Neural progenitor cell (in vitro differentiated cells): ENCODE data around the gene OR2A5. TPM values are rescaled to one million over a fixed set of nuclear protein-coding genes. Genes with fewer than 3 reads are reported as not detected.
A peak's percentile ranks its signal among the peaks of the same experiment; 100 is the strongest.

Experiments used
- DNase-seq: peaks from one replicate; pipeline ENCODE4 v3.0.0-alpha.2; 2016; ENCODE audit warnings: low spot score
- H2AFZ ChIP-seq: fragments of 200-600 bp; sonication (generic); replicated peaks from 2 replicates; pipeline ENCODE4 v1.6.1; 2016; ENCODE audit warnings: antibody characterized with exemption
- H3F3A ChIP-seq: fragments of 200-600 bp; sonication (generic); 2 replicates; pipeline ENCODE4 v1.6.1; 2016; ENCODE audit warnings: antibody characterized with exemption, low read depth
- H3K27ac ChIP-seq: fragments of 200-600 bp; sonication (generic); 2 replicates; pipeline ENCODE4 v1.5.1; 2016; ENCODE audit warnings: mild to moderate bottlenecking
- H3K27me3 ChIP-seq: fragments of 200-600 bp; sonication (generic); 2 replicates; pipeline ENCODE4 v1.6.1; 2016; ENCODE audit warnings: mild to moderate bottlenecking, moderate library complexity
- H3K36me3 ChIP-seq: fragments of 200-600 bp; sonication (generic); 2 replicates; pipeline ENCODE4 v1.5.1; 2016
- H3K4me1 ChIP-seq: fragments of 200-600 bp; sonication (generic); 2 replicates; pipeline ENCODE4 v1.6.1; 2016; ENCODE audit warnings: mixed run types
- H3K4me2 ChIP-seq: fragments of 200-600 bp; sonication (generic); 2 replicates; pipeline ENCODE4 v1.6.1; 2016
- H3K4me3 ChIP-seq: fragments of 200-600 bp; sonication (generic); 2 replicates; pipeline ENCODE4 v1.5.1; 2016
- H3K79me2 ChIP-seq: fragments of 200-600 bp; sonication (generic); 2 replicates; pipeline ENCODE4 v1.6.1; 2016; ENCODE audit warnings: low read depth
- H3K9ac ChIP-seq: fragments of 200-600 bp; sonication (generic); 2 replicates; pipeline ENCODE4 v1.6.1; 2016
- H3K9me3 ChIP-seq: fragments of 200-600 bp; sonication (generic); 2 replicates; pipeline ENCODE4 v1.5.1; 2016; ENCODE audit warnings: low read depth
- H4K20me1 ChIP-seq: fragments of 200-600 bp; sonication (generic); 2 replicates; pipeline ENCODE4 v1.6.1; 2016; ENCODE audit warnings: low read depth
- H3K27ac Mint-ChIP-seq: 3 replicates; pipeline ENCODE4 v1.8.0; 2021; ENCODE audit warnings: mixed read lengths
- H3K27me3 Mint-ChIP-seq: 2 replicates; pipeline ENCODE4 v1.8.0; 2022; ENCODE audit warnings: low read depth, mild to moderate bottlenecking, inconsistent platforms, moderate library complexity, mixed read lengths; ENCODE audit not compliant: insufficient read depth
- H3K36me3 Mint-ChIP-seq: 3 replicates; pipeline ENCODE4 v1.8.0; 2021; ENCODE audit warnings: mixed read lengths
- H3K4me1 Mint-ChIP-seq: 3 replicates; pipeline ENCODE4 v1.8.0; 2021; ENCODE audit warnings: mixed read lengths
- H3K4me3 Mint-ChIP-seq: 3 replicates; pipeline ENCODE4 v1.8.0; 2021; ENCODE audit warnings: mild to moderate bottlenecking, moderate library complexity, mixed read lengths
- H3K9me3 Mint-ChIP-seq: 3 replicates; pipeline ENCODE4 v1.8.0; 2020; ENCODE audit warnings: mixed read lengths
- EZH2 ChIP-seq: fragments of 200-600 bp; sonication (generic); IDR thresholded peaks from 2 replicates; pipeline ENCODE4 v1.6.1; 2017; ENCODE audit warnings: antibody characterized with exemption, mild to moderate bottlenecking, moderate library complexity
- EZH2phosphoT487 ChIP-seq: fragments of 200-600 bp; sonication (generic); IDR thresholded peaks from 2 replicates; pipeline ENCODE4 v1.6.1; 2017; ENCODE audit warnings: antibody characterized with exemption
- total RNA-seq: library from RNA; depleted of rRNA; stranded (reverse); fragments of >200 nt; gene quantifications from 2 replicates; pipeline ENCODE4 v1.2.3, GENCODE V29; 2015; ENCODE audit warnings: low replicate concordance
- TF ChIP-seq, protein P1 (sequence below): fragments of 200-600 bp; sonication (generic); IDR thresholded peaks from 2 replicates; pipeline ENCODE4 v1.5.1; 2017; ENCODE audit warnings: antibody characterized with exemption, mild to moderate bottlenecking

Gene OR2A5
- total RNA-seq, 1 donor from 2014 or later: not detected

DNA sequence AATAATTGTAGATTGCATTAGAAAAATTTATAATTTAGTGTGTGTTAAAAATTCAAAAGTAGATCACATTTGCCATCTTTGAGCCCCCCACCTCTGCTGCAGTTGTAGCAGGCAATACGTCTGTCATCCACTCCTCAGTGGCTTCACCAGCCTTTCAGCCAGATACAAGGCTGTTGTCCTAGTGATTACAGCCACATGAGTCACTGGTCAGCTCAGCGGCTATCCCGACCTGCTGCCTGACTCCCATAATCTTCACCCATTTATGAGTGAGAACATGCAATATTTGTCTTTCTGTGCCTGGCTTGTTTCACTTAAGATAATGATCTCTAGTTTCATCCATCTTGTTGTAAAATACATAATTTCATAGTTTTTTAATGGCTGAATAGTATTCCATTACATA, 9.2 kb downstream of the OR2A5 start:
- Mint-ChIP-seq H3K27me3 (no peaks in the 10 kb centered on the region), H3K4me3 (no peak overlapping the region), H3K9me3 (no peaks in the 10 kb centered on the region), H3K36me3 (no peaks in the 10 kb centered on the region), H3K27ac (no peak overlapping the region), H3K4me1 (no peaks in the 10 kb centered on the region)
- H3K4me1 ChIP-seq: no peaks in the 10 kb centered on the region
- no peaks in the 10 kb centered on the region for H3K9me3 ChIP-seq
- no peak overlapping the region for H3K4me3 ChIP-seq
- no peaks in the 10 kb centered on the region for H3K36me3 ChIP-seq
- no peaks in the 10 kb centered on the region for H4K20me1 ChIP-seq
- TF ChIP-seq EZH2phosphoT487: no peak
- TF ChIP-seq EZH2: no peak
- TF ChIP-seq, protein P1, sequence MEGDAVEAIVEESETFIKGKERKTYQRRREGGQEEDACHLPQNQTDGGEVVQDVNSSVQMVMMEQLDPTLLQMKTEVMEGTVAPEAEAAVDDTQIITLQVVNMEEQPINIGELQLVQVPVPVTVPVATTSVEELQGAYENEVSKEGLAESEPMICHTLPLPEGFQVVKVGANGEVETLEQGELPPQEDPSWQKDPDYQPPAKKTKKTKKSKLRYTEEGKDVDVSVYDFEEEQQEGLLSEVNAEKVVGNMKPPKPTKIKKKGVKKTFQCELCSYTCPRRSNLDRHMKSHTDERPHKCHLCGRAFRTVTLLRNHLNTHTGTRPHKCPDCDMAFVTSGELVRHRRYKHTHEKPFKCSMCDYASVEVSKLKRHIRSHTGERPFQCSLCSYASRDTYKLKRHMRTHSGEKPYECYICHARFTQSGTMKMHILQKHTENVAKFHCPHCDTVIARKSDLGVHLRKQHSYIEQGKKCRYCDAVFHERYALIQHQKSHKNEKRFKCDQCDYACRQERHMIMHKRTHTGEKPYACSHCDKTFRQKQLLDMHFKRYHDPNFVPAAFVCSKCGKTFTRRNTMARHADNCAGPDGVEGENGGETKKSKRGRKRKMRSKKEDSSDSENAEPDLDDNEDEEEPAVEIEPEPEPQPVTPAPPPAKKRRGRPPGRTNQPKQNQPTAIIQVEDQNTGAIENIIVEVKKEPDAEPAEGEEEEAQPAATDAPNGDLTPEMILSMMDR: no peak
- H3K79me2 ChIP-seq: no peaks in the 10 kb centered on the region
- H3F3A ChIP-seq: no peaks in the 10 kb centered on the region
- no peaks in the 10 kb centered on the region for H3K27me3 ChIP-seq
- no peak overlapping the region for H3K4me2 ChIP-seq
- H3K9ac ChIP-seq: no peak overlapping the region
- no peak overlapping the region for H2AFZ ChIP-seq
- H3K27ac ChIP-seq: no peak overlapping the region
- no peak for DNase-seq

DNA sequence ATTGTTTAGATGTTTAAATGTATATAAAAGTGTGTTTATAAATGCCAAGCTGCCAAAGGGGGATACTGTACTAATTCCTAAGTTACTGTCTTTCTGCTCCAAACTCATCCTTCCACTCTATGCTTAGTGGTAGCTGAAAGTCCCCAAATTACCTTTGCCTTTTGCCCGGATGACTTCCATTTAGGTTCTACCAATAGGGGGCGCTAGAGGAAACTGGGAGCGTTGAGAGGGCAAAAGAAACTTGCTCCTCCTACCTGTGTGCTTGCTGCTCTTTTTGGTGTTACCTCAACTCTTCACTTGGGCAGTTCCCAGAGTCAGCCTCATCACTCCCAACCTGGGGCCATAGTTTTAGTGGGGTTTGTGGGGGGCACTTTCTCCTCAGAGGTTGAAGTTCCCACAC, 15.0 kb downstream of the OR2A5 start:
- H3K36me3 Mint-ChIP-seq: no peaks in the 10 kb centered on the region

DNA sequence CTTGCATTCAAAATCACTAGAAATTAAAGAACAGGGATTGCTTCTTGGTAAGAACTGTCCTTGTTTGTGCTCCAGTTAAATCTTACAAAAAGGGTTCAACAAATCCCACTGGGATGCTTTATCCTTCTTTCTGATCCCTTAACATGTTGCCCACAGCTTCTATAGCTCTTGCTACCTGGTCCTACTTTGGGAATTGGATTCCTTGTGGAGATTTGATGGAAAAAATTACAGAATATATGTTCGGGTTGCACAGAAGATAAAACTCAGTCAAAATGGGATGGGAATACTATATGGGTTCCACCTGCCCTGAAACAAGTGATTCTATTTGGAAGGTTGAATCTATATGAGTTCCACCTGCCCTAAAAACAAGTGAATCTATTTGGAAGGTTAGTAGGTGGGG, 20.8 kb downstream of the OR2A5 start, which contains the start of gene OR2A25:
OR2A25 (plus strand) TSS at position 301 of the 400 bp plus-strand sequence. CDS start 4,409 bp downstream, outside the sequence.
- TF ChIP-seq, protein P1: no peak
- TF ChIP-seq EZH2phosphoT487 (no peak), EZH2 (no peak)
- no peak for DNase-seq
- no peak within 1 kb of the TSS for H3K4me2 ChIP-seq

More for the DNA sequence above, 15.0 kb downstream of the OR2A5 start:
- H3K27me3 ChIP-seq: no peaks in the 10 kb centered on the region
- Mint-ChIP-seq H3K27me3 (no peaks in the 10 kb centered on the region), H3K9me3 (no peaks in the 10 kb centered on the region), H3K4me1 (no peaks in the 10 kb centered on the region), H3K4me3 (no peak overlapping the region), H3K27ac (no peak overlapping the region)
- no peak overlapping the region for H2AFZ ChIP-seq
- no peak for TF ChIP-seq EZH2phosphoT487
- TF ChIP-seq, protein P1: peak; percentile 61
- H3K36me3 ChIP-seq: no peaks in the 10 kb centered on the region
- H4K20me1 ChIP-seq: no peaks in the 10 kb centered on the region
- no peaks in the 10 kb centered on the region for H3K79me2 ChIP-seq
- no peaks in the 10 kb centered on the region for H3F3A ChIP-seq
- H3K4me3 ChIP-seq: no peak overlapping the region
- no peaks in the 10 kb centered on the region for H3K4me1 ChIP-seq
- no peak overlapping the region for H3K27ac ChIP-seq
- H3K9me3 ChIP-seq: no peaks in the 10 kb centered on the region
- H3K4me2 ChIP-seq: no peak overlapping the region
- no peak overlapping the region for H3K9ac ChIP-seq
- peak; percentile 14 for DNase-seq

More for the DNA sequence above, 20.8 kb downstream of the OR2A5 start, which contains the start of gene OR2A25:
- no peaks in the 10 kb centered on the region for H3K79me2 ChIP-seq
- no peak within 1 kb of the TSS for H3K27ac Mint-ChIP-seq
- no peaks in the 10 kb centered on the region for H3K4me1 ChIP-seq
- no peaks in the 10 kb centered on the region for H3K27me3 ChIP-seq
- H3K36me3 ChIP-seq: no peaks in the 10 kb centered on the region
- H3K27ac ChIP-seq: no peak within 1 kb of the TSS
- no peak within 1 kb of the TSS for H3K4me3 Mint-ChIP-seq
- no peaks in the 10 kb centered on the region for H3F3A ChIP-seq
- H3K27me3 Mint-ChIP-seq: no peaks in the 10 kb centered on the region
- no peak within 1 kb of the TSS for H3K9ac ChIP-seq
- no peaks in the 10 kb centered on the region for H3K9me3 Mint-ChIP-seq
- no peaks in the 10 kb centered on the region for H4K20me1 ChIP-seq
- no peak within 1 kb of the TSS for H2AFZ ChIP-seq
- no peaks in the 10 kb centered on the region for H3K9me3 ChIP-seq
- no peak within 1 kb of the TSS for H3K4me3 ChIP-seq
- no peaks in the 10 kb centered on the region for H3K4me1 Mint-ChIP-seq
- H3K36me3 Mint-ChIP-seq: no peaks in the 10 kb centered on the region
